NCI-H2107 (cell line): ENCODE data around the gene DYNC1LI1.
"Not testable (repeated sequence)": the region's sequence is repeated elsewhere in the genome, so short reads cannot be mapped to it uniquely, and the experiment has no call there.

Experiments
- DNase-seq: peaks from one replicate; lab custom pipeline; 2025; lab: John Stamatoyannopoulos, UW

DYNC1LI1 gene

GRCh38 chr3:32531010-32531647 lies 39.5 kb downstream of the DYNC1LI1 start:
- DNase-seq, result no peak

- DNase-seq, result no peak
These were observed 44.9 kb downstream of the DYNC1LI1 start for GRCh38 chr3:32525720-32526119.

- no peak for DNase-seq
These were observed 48.0 kb downstream of the DYNC1LI1 start for GRCh38 chr3:32522682-32523081.

- not testable (repeated sequence) for DNase-seq
These were observed 51.7 kb downstream of the DYNC1LI1 start for GRCh38 chr3:32518921-32519320.

GRCh38 chr3:32516751-32517150 lies 53.9 kb downstream of the DYNC1LI1 start:
- not testable (repeated sequence) for DNase-seq

- no peak for DNase-seq
These were observed 59.7 kb downstream of the DYNC1LI1 start for GRCh38 chr3:32511005-32511404.

GRCh38 chr3:32510075-32510724 lies 60.5 kb downstream of the DYNC1LI1 start:
- DNase-seq, result no peak

- no peak for DNase-seq
These were observed 61.9 kb downstream of the DYNC1LI1 start for GRCh38 chr3:32508711-32509110.

- DNase-seq, result no peak
These were observed 64.2 kb downstream of the DYNC1LI1 start for GRCh38 chr3:32506466-32506865.

GRCh38 chr3:32502946-32503286 lies 67.7 kb downstream of the DYNC1LI1 start:
- no peak for DNase-seq

- no peak for DNase-seq
These were observed 68.3 kb downstream of the DYNC1LI1 start, which contains the start of gene CMTM6 for GRCh38 chr3:32502118-32502945. CMTM6 (minus strand) TSS chr3:32502852; CDS start chr3:32502745, 107 bp downstream.

GRCh38 chr3:32501783-32502117 lies 68.9 kb downstream of the DYNC1LI1 start:
- DNase-seq, result no peak

GRCh38 chr3:32500880-32501782 lies 69.5 kb downstream of the DYNC1LI1 start:
- no peak for DNase-seq

GRCh38 chr3:32500231-32500630 lies 70.4 kb downstream of the DYNC1LI1 start:
- DNase-seq, result no peak

- DNase-seq, result no peak
These were observed 71.1 kb downstream of the DYNC1LI1 start for GRCh38 chr3:32499585-32499984.

GRCh38 chr3:32498992-32499391 lies 71.7 kb downstream of the DYNC1LI1 start:
- no peak for DNase-seq

- DNase-seq, result no peak
These were observed 72.4 kb downstream of the DYNC1LI1 start for GRCh38 chr3:32498252-32498651.

- no peak for DNase-seq
These were observed 75.0 kb downstream of the DYNC1LI1 start for GRCh38 chr3:32495609-32496008.

GRCh38 chr3:32495085-32495484 lies 75.6 kb downstream of the DYNC1LI1 start:
- no peak for DNase-seq

- DNase-seq, result no peak
These were observed 76.9 kb downstream of the DYNC1LI1 start for GRCh38 chr3:32493437-32494414.
